CD4-positive, alpha-beta T cell treated with Interleukin-15 for 4 hours (primary cell): Measurements from ENCODE around the gene MRPL48.
A peak's percentile ranks its signal among the peaks of the same experiment; 100 is the strongest.

ENCODE experiments used
- DNase-seq: peaks from one replicate; pipeline ENCODE4 v3.0.0-alpha.2; 2020; ENCODE audit warnings: low spot score

The MRPL48 gene

DNA sequence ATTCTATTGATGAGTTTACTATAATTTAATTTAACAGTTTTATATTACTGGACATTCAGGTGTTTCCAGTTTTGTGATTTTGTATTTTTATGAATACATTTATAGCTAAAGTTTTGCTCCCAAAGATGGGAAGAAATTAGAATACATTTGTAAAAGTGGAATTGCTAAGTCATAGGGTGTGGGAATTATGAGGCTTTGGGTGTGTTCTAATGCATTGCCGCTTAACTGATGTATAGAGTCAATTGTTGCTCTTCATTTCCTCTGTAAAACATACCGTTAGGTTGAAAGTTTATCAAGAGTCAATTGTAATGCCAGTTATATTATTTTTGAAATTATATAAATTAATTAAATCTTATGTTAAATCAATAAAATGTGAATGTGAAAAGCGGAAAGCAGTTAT, 105.4 kb downstream of the MRPL48 start:
- DNase-seq = no peak

DNA sequence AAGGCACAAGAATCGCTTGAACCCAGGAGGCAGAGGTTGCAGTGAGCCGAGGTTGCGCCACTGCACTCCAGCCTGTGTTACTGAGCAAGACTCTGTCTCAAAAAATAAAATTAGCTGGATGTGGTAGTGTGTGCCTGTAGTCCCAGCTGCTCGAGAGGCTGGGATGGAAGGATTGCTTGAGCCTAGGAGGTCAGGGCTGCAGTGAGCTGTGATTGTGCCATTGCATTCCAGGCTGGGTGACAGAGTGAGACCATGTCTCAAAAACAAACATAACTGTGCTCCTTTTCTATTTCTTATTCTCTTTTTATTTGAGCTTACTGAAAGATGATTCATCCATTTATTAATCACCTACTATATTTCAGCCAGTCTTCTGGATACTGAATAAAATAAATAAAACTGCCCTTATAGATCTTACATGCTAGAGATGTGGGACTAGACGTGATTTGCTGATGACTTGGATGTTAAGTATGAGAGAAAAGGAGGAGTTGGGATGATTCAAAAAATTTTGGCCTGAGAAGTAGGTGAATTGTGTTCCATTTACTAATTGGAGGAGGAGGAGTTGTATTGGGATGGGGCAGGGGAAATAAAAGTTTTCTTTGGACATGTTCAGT, 107.2 kb downstream of the MRPL48 start:
- no peak for DNase-seq

DNA sequence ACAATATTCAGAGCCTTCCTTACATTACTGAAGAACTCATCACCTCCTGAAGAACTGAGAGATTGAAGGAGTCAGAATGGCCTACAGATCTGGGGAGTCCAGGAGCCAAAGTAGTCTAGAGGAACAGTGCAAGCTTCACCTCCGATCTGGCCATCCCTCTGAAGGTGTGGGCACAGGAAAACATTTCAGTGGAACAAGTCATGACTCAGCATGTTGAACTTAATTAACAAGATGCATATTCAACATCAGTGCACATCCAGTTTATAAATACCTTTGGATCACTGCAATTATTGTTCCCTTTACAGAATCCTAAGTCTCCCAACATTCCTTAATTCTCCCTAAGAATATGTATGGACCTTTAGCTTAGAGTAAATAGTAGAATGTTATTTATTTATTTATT, 114.6 kb downstream of the MRPL48 start:
- no peak for DNase-seq

DNA sequence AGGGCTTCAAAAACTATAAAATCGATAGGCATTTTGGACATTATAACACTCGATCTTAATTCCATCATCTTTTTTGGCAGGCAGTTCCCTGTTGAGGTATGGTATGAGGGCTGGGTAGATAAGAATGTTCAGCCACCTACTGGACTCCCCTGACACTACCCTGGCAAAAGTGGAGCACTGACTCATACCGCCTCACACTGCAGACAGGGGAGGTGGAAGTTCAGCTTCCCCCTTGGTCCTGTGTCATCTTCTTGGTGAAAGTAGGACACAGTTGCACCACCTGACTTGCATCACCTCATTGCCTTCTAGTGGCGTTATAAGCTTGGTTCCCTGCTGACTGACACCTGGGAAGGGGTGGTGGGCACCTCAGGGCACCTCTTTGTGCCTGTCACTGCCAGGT, 119.5 kb downstream of the MRPL48 start:
- peak; percentile 1 for DNase-seq

DNA sequence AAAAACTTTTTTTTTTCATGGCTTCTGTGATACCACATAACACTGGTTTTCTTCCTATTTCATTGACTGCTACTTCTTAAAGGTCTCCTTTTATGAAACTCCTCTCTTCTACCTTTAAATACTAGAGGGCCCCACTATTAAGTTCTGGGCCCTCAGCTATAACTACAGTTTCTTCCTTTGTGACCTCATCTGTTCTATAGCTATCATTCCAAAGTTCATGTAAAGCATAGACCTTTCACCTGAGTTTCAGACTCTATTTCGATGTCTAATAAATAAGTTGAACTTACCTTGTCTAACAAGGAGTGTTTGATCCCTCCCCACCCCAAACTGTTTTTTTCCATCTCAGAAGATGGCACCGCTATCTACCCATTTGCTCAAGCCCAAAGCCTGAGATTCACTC, 124.4 kb downstream of the MRPL48 start:
- no peak for DNase-seq

DNA sequence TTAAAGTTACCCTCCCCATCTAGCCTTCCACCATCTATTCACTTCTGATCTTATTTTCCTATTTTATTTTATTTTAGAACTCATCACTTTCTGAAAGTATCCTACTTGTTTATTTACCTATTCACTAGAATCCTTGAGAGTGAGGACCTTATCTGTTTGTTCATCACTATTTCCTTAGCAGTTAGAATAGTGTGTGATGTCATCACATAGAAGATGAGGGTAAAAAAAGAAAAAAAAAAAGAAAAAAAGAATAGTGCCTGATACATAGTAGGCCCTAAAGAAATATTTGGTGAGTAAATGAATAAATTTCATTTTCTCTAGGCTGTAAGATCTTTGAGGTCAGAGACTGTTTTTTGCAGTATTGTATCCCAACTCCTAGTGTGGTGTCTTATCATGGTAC, 125.8 kb downstream of the MRPL48 start:
- no peak for DNase-seq

DNA sequence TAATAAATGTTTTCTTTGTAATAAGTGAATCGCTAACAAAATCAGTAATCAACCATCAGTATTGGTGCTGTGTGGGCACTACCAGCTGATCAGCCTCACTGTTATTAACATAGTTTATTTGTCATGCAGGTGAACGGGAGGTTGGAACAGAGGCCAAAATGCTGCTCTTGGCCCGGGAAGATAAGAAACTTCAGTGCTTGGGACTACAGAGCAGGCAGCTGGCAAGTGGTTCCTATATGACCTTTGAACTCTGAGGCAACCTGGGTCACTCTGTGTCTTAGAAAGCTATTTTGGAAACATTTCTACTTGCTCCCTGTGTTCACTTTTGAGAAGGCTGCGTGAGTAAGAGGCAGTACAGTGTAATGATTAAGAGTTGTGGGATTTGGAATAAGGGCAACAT, 126.6 kb downstream of the MRPL48 start:
- no peak for DNase-seq
